ENCODE data around the gene STX3.

DNA sequence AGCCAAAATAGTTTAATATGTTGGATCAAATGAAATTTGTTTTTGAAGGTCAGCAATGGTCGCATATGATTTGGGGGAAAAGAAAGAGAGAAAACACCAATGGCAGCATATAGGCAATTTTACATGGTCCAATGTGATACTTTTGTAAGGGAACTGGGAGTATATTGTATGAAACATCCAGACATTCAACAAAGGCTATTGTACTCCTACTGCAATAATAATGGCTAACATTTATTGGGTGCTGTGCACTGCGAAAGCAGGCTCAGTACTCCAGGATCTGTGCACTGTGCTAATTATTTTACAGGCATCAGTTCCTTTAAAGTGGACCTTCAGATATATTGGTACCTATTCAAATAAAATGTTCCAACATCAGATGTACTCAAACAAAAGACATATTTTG is 35.6 kb upstream of the STX3 start:
- TF ChIP-seq, protein P1, sequence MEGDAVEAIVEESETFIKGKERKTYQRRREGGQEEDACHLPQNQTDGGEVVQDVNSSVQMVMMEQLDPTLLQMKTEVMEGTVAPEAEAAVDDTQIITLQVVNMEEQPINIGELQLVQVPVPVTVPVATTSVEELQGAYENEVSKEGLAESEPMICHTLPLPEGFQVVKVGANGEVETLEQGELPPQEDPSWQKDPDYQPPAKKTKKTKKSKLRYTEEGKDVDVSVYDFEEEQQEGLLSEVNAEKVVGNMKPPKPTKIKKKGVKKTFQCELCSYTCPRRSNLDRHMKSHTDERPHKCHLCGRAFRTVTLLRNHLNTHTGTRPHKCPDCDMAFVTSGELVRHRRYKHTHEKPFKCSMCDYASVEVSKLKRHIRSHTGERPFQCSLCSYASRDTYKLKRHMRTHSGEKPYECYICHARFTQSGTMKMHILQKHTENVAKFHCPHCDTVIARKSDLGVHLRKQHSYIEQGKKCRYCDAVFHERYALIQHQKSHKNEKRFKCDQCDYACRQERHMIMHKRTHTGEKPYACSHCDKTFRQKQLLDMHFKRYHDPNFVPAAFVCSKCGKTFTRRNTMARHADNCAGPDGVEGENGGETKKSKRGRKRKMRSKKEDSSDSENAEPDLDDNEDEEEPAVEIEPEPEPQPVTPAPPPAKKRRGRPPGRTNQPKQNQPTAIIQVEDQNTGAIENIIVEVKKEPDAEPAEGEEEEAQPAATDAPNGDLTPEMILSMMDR (IDR thresholded peaks at IDR 0.05), result no peak
- no peak for TF ChIP-seq POLR2A (IDR thresholded peaks at IDR 0.05)
